Stomach (tissue), 4 donors: ENCODE data around the gene STRIP1.

ENCODE experiments used
- POLR2A ChIP-seq, 4 donors: fragments of 450-650 bp; IDR thresholded peaks; one replicate each; pipeline ENCODE4 v1.6.1; 2016; ENCODE audit warnings: antibody characterized with exemption in 4 of 4, control low read depth in 2 of 4, mild to moderate bottlenecking in 1 of 4, moderate library complexity in 1 of 4
- TF ChIP-seq, protein P1 (sequence below), 7 experiments: fragments of 450-650 bp in 4 of 7; fragments of 200-600 bp in 3 of 7; sonication (generic) in 3 of 7; IDR thresholded peaks; one replicate each; pipeline ENCODE4 v1.5.1; 2016 to 2019; ENCODE audit warnings: antibody characterized with exemption in 7 of 7, control low read depth in 2 of 7, mild to moderate bottlenecking in 1 of 7

GRCh38 chr1:110092991-110093390, 58.6 kb downstream of the STRIP1 start:
- TF ChIP-seq POLR2A (IDR thresholded peaks at IDR 0.05), result no peak
- TF ChIP-seq, protein P1, sequence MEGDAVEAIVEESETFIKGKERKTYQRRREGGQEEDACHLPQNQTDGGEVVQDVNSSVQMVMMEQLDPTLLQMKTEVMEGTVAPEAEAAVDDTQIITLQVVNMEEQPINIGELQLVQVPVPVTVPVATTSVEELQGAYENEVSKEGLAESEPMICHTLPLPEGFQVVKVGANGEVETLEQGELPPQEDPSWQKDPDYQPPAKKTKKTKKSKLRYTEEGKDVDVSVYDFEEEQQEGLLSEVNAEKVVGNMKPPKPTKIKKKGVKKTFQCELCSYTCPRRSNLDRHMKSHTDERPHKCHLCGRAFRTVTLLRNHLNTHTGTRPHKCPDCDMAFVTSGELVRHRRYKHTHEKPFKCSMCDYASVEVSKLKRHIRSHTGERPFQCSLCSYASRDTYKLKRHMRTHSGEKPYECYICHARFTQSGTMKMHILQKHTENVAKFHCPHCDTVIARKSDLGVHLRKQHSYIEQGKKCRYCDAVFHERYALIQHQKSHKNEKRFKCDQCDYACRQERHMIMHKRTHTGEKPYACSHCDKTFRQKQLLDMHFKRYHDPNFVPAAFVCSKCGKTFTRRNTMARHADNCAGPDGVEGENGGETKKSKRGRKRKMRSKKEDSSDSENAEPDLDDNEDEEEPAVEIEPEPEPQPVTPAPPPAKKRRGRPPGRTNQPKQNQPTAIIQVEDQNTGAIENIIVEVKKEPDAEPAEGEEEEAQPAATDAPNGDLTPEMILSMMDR (IDR thresholded peaks at IDR 0.05), result no peak
